CD14-positive monocyte (primary cell): Measurements from ENCODE around the gene TTC7B. TPM values are rescaled to one million over a fixed set of nuclear protein-coding genes. Genes with fewer than 3 reads are reported as not detected.

Experiments
- DNase-seq, 3 donors: peaks; one replicate each; pipeline ENCODE4 v3.0.0-alpha.2; 2011 to 2022
- H2AFZ ChIP-seq: 2 replicates; pipeline ENCODE4 v1.6.0; 2012; ENCODE audit warnings: mild to moderate bottlenecking, low read depth, low read length, inconsistent platforms; ENCODE audit not compliant: insufficient read depth, poor library complexity, severe bottlenecking
- H3K27ac ChIP-seq, 2 donors: 1 replicate in 1 of 2; 2 replicates in 1 of 2; pipeline ENCODE4 v1.5.1; 2012 to 2013; ENCODE audit warnings: low read length in 2 of 2, control low read depth in 1 of 2, inconsistent platforms in 1 of 2, low read depth in 1 of 2, mild to moderate bottlenecking in 1 of 2
- H3K27me3 ChIP-seq, 2 donors: one replicate each; pipeline versions ENCODE4 v1.6.0 to v1.6.1; 2011 to 2013; ENCODE audit warnings: low read length in 2 of 2; ENCODE audit not compliant: control insufficient read depth in 2 of 2, insufficient read depth in 2 of 2
- H3K36me3 ChIP-seq, 2 donors: replicated peaks in 1 of 2; 1 replicate in 1 of 2; 2 replicates in 1 of 2; pipeline versions ENCODE4 v1.5.1 to v1.6.1; 2012 to 2013; ENCODE audit warnings: low read length in 2 of 2, control low read depth in 1 of 2, inconsistent platforms in 1 of 2, mild to moderate bottlenecking in 1 of 2; ENCODE audit not compliant: insufficient read depth in 2 of 2, control insufficient read depth in 1 of 2
- H3K4me1 ChIP-seq, 2 donors: 1 replicate in 1 of 2; 2 replicates in 1 of 2; pipeline versions ENCODE4 v1.5.1 to v1.6.1; 2012 to 2013; ENCODE audit warnings: low read length in 2 of 2, control low read depth in 1 of 2, inconsistent platforms in 1 of 2, mild to moderate bottlenecking in 1 of 2, moderate library complexity in 1 of 2; ENCODE audit not compliant: insufficient read depth in 2 of 2, control insufficient read depth in 1 of 2
- H3K4me2 ChIP-seq: replicated peaks from 2 replicates; pipeline ENCODE3; 2012; ENCODE audit warnings: low read length, moderate library complexity, mild to moderate bottlenecking; ENCODE audit not compliant: poor library complexity, severe bottlenecking; ENCODE audit errors: extremely low read depth
- H3K4me3 ChIP-seq, 3 experiments: fragments of 200-600 bp in 1 of 3; sonication (generic) in 1 of 3; replicated peaks in 1 of 3; 1 replicate in 2 of 3; 2 replicates in 1 of 3; pipeline ENCODE4 v1.5.1; 2011 to 2013; ENCODE audit warnings: low read length in 3 of 3, mild to moderate bottlenecking in 3 of 3, control low read depth in 2 of 3, low read depth in 2 of 3, inconsistent platforms in 1 of 3, moderate library complexity in 1 of 3
- H3K79me2 ChIP-seq: 2 replicates; pipeline ENCODE4 v1.6.0; 2012; ENCODE audit warnings: mild to moderate bottlenecking, control low read depth, inconsistent platforms, low read length, moderate library complexity; ENCODE audit not compliant: insufficient read depth
- H3K9ac ChIP-seq: 2 replicates; pipeline ENCODE4 v1.6.0; 2017; ENCODE audit warnings: low read length, mild to moderate bottlenecking; ENCODE audit not compliant: insufficient read depth, poor library complexity, severe bottlenecking
- H3K9me3 ChIP-seq, 2 donors: replicated peaks in 1 of 2; 1 replicate in 1 of 2; 2 replicates in 1 of 2; pipeline versions ENCODE4 v1.5.1 to v1.6.1; 2012 to 2013; ENCODE audit warnings: low read length in 2 of 2, control low read depth in 1 of 2; ENCODE audit not compliant: control insufficient read depth in 1 of 2, insufficient read depth in 1 of 2
- H4K20me1 ChIP-seq: 2 replicates; pipeline ENCODE4 v1.6.0; 2012; ENCODE audit warnings: mild to moderate bottlenecking, low read length, control low read depth, moderate library complexity; ENCODE audit not compliant: insufficient read depth
- H3K27ac Mint-ChIP-seq, 7 donors: one replicate each; pipeline ENCODE4 v1.8.0; 2020; ENCODE audit warnings: mild to moderate bottlenecking in 7 of 7, mixed read lengths in 7 of 7, moderate library complexity in 6 of 7, inconsistent platforms in 2 of 7
- H3K27me3 Mint-ChIP-seq, 3 donors: one replicate each; pipeline ENCODE4 v1.8.0; 2021 to 2022; ENCODE audit warnings: low read depth in 3 of 3, mild to moderate bottlenecking in 3 of 3, mixed read lengths in 3 of 3, moderate library complexity in 3 of 3, inconsistent platforms in 1 of 3
- H3K36me3 Mint-ChIP-seq, 2 donors: one replicate each; pipeline ENCODE4 v1.8.0; 2020; ENCODE audit warnings: mixed read lengths in 2 of 2, inconsistent platforms in 1 of 2, mild to moderate bottlenecking in 1 of 2
- H3K4me1 Mint-ChIP-seq: one replicate; pipeline ENCODE4 v1.8.0; 2020; ENCODE audit warnings: mild to moderate bottlenecking, mixed read lengths
- H3K4me3 Mint-ChIP-seq, 2 donors: one replicate each; pipeline ENCODE4 v1.8.0; 2020; ENCODE audit warnings: mild to moderate bottlenecking in 2 of 2, mixed read lengths in 2 of 2, moderate library complexity in 1 of 2
- H3K9me3 Mint-ChIP-seq, 7 donors: one replicate each; pipeline ENCODE4 v1.8.0; 2020 to 2022; ENCODE audit warnings: mixed read lengths in 7 of 7, mild to moderate bottlenecking in 6 of 7, moderate library complexity in 6 of 7, inconsistent platforms in 2 of 7
- WGBS: methylation state at CpG from one replicate; pipeline ENCODE4 v1.1.5; 2013; ENCODE audit warnings: missing lambda C conversion rate; ENCODE audit not compliant: insufficient coverage; 5-methylcytosine and 5-hydroxymethylcytosine counted together
- intact Hi-C, 2 donors: fragments of 100-400 bp; cut with micrococcal nuclease; formaldehyde crosslinking; loops; one replicate each; pipeline versions ENCODE4 v1.15.0 to v1.15.1; 2023
- polyA plus RNA-seq, 3 donors: library from polyadenylated mRNA; depleted of rRNA in 1 of 3; unstranded in 2 of 3; stranded (reverse) in 1 of 3; fragments of 300-500 nt in 2 of 3; fragments of >200 nt in 1 of 3; fragmentation: Illumina TruSeq in 2 of 3; gene quantifications; 1 replicate in 2 of 3; 2 replicates in 1 of 3; pipeline ENCODE4 v1.2.3, GENCODE V29; 2012 to 2021
- TF ChIP-seq, protein P1 (sequence below): fragments of 200-600 bp; IDR thresholded peaks from one replicate; pipeline ENCODE4 v1.8.0; 2022; ENCODE audit warnings: antibody characterized with exemption, mild to moderate bottlenecking

TTC7B gene
- polyA plus RNA-seq, 3 donors, result 0.87 to 2.6 (median 1.2) TPM

DNA sequence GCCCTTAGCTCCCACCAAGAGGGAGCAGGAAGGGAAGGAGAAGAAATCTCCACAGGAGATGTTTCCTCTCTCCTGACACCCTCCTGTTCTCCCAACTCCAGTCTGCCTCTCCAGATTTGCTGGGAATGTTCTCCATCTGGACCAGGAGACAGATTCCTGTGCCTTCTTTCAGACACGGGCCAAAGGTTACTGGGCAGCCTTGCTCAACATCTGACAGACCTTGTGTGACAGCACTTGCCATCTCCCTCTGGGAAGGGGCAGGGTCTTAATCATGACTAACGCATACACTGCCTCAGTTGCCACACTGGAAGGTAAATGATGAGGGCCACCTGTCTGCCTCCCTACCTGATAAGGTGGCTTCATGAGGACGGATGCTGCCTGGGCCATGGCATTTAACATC is 2.5 kb upstream of the TTC7B start:
- peaks cover 4 to 7% of the 10 kb centered on the region in 2 donors for H3K4me1 ChIP-seq
- Mint-ChIP-seq H3K9me3 (peaks cover 8 to 21% (median 17%) of the 10 kb centered on the region in 7 donors), H3K27ac (no peak overlapping the region), H3K4me1 (peaks cover 10% of the 10 kb centered on the region), H3K4me3 (no peak overlapping the region), H3K36me3 (peaks cover 0 to 4% of the 10 kb centered on the region in 2 donors), H3K27me3 (peaks cover 15 to 23% (median 20%) of the 10 kb centered on the region in 3 donors)
- H3K9ac ChIP-seq, result no peak overlapping the region
- H3K79me2 ChIP-seq, result no peaks in the 10 kb centered on the region
- intact Hi-C loops, result no loop called here
- TF ChIP-seq, protein P1, sequence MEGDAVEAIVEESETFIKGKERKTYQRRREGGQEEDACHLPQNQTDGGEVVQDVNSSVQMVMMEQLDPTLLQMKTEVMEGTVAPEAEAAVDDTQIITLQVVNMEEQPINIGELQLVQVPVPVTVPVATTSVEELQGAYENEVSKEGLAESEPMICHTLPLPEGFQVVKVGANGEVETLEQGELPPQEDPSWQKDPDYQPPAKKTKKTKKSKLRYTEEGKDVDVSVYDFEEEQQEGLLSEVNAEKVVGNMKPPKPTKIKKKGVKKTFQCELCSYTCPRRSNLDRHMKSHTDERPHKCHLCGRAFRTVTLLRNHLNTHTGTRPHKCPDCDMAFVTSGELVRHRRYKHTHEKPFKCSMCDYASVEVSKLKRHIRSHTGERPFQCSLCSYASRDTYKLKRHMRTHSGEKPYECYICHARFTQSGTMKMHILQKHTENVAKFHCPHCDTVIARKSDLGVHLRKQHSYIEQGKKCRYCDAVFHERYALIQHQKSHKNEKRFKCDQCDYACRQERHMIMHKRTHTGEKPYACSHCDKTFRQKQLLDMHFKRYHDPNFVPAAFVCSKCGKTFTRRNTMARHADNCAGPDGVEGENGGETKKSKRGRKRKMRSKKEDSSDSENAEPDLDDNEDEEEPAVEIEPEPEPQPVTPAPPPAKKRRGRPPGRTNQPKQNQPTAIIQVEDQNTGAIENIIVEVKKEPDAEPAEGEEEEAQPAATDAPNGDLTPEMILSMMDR, result no peak
- H3K27me3 ChIP-seq, result peaks cover 4 to 11% of the 10 kb centered on the region in 2 donors
- H4K20me1 ChIP-seq, result no peaks in the 10 kb centered on the region
- no peaks in the 10 kb centered on the region for H3K36me3 ChIP-seq
- no peak overlapping the region for H2AFZ ChIP-seq
- no peak for DNase-seq
- 87% methylated on average over 3 of the region's 3 CpGs for WGBS
- no peak overlapping the region for H3K27ac ChIP-seq
- no peak overlapping the region for H3K4me2 ChIP-seq
- peaks cover 14 to 17% of the 10 kb centered on the region in 2 donors for H3K9me3 ChIP-seq
- no peak overlapping the region for H3K4me3 ChIP-seq

DNA sequence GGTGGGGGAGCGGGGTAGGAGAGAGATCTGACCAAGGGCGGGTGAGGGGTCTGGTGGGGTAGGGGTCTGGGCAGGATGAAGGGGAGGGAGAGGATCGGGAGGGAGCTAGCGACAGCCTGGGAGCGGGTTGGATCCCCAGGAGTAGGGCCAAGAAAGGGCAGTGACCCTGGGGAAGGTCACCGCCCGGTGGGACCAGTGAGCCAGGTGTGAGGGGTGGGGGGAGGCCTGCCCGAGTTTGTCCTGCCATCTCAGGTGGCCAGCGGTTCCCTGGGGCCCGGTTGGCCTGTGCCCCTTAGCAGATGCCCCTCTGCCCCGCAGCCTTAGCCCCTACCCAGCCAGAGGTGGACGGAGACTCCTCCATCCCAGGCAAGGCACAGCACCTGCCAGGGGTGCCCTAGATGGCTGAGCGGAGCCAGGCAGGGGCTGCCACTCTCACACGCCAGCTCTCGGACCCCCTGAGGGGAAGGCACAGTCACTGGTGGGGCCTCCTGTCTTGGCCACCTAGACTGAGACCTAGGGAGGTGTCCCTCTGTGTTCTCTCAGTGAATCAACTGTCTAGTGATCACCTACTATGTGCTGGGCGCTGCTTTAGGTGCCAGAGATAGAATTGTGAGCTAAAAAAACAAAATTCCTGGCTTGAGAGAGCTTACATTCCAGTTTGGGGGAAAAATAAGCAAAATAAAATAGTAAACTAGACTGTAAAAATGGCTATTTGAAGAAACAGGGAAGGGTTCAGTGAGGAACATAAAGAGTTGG is 629 bp upstream of the TTC7B start:
- Mint-ChIP-seq H3K4me3 (peak overlapping the region in 1 of 2 donors; percentile 54), H3K9me3 (peaks cover 0 to 4% (median 1%) of the 10 kb centered on the region in 7 donors), H3K27me3 (peaks cover 15 to 23% (median 20%) of the 10 kb centered on the region in 3 donors), H3K4me1 (peaks cover 10% of the 10 kb centered on the region), H3K36me3 (peaks cover 0 to 4% of the 10 kb centered on the region in 2 donors), H3K27ac (no peak overlapping the region)
- WGBS, result 64% methylated on average over 13 of the region's 16 CpGs
- Histone ChIP-seq H3K4me2 (no peak overlapping the region), H3K79me2 (no peaks in the 10 kb centered on the region), H3K27me3 (peaks cover 4 to 11% of the 10 kb centered on the region in 2 donors), H3K9ac (peak overlapping the region; percentile 15), H3K36me3 (no peaks in the 10 kb centered on the region), H3K4me3 (no peak overlapping the region), H4K20me1 (no peaks in the 10 kb centered on the region), H3K27ac (no peak overlapping the region), H2AFZ (no peak overlapping the region), H3K9me3 (no peaks in the 10 kb centered on the region), H3K4me1 (peaks cover 4 to 7% of the 10 kb centered on the region in 2 donors)
- DNase-seq, result no peak
- TF ChIP-seq, protein P1, result peak; percentile 35
- intact Hi-C loops, result no loop called here
